Measurements from ENCODE around the gene TECTB. TPM values are rescaled to one million over a fixed set of nuclear protein-coding genes. Genes with fewer than 3 reads are reported as not detected.

Gene TECTB
- total RNA-seq, 4 donors from 2014 or later, result not detected

- no peaks in the 10 kb centered on the region for H3K27me3 ChIP-seq
- peaks cover 23 to 39% of the 10 kb centered on the region in 2 donors for H3K4me1 ChIP-seq
- H3K36me3 ChIP-seq, result no peaks in the 10 kb centered on the region
- no peak for TF ChIP-seq CTCF (IDR thresholded peaks at IDR 0.05 in 4 of 5, conservative IDR thresholded peaks at IDR 0.05 in 1 of 5)
- no peak for TF ChIP-seq POLR2A (IDR thresholded peaks at IDR 0.05)
- H3K27ac ChIP-seq, result peak overlapping the region in 2 of 4 donors; percentile 32 to 77
- intact Hi-C loops (cut with DNase I; ENCODE audit: low total_unique reads), result no loop called here
- H3K4me3 ChIP-seq, result no peak overlapping the region
- in situ Hi-C loops (cut with MboI; ENCODE audit: low sequenced_read_pairs in 4 of 4), result no loop called here
- DNase-seq (peak in 1 of 2 donors; percentile 4), ATAC-seq (peak in 1 of 2 donors; percentile 48)
- H3K9me3 ChIP-seq, result no peaks in the 10 kb centered on the region
Observed at GRCh38 chr10:112286837-112287818, 3.9 kb downstream of the TECTB start.

- TF ChIP-seq CTCF (IDR thresholded peaks at IDR 0.05 in 4 of 5, conservative IDR thresholded peaks at IDR 0.05 in 1 of 5), result no peak
- TF ChIP-seq POLR2A (IDR thresholded peaks at IDR 0.05), result no peak
- Histone ChIP-seq H3K36me3 (no peaks in the 10 kb centered on the region), H3K4me1 (peaks cover 23 to 39% of the 10 kb centered on the region in 2 donors), H3K9me3 (no peaks in the 10 kb centered on the region), H3K27ac (peak overlapping the region in 2 of 4 donors; percentile 32 to 77), H3K4me3 (no peak overlapping the region), H3K27me3 (no peaks in the 10 kb centered on the region)
- no peak for ATAC-seq
- no peak for DNase-seq
- in situ Hi-C loops (cut with MboI; ENCODE audit: low sequenced_read_pairs in 4 of 4), result no loop called here
- intact Hi-C loops (cut with DNase I; ENCODE audit: low total_unique reads), result no loop called here
Observed at GRCh38 chr10:112287844-112288243, 4.6 kb downstream of the TECTB start.

- H3K36me3 ChIP-seq, result no peaks in the 10 kb centered on the region
- peak overlapping the region in 1 of 4 donors; percentile 77 for H3K27ac ChIP-seq
- no peaks in the 10 kb centered on the region for H3K9me3 ChIP-seq
- ATAC-seq (no peak), DNase-seq (no peak)
- H3K4me3 ChIP-seq, result no peak overlapping the region
- no peaks in the 10 kb centered on the region for H3K27me3 ChIP-seq
- TF ChIP-seq CTCF (IDR thresholded peaks at IDR 0.05 in 4 of 5, conservative IDR thresholded peaks at IDR 0.05 in 1 of 5) (no peak), POLR2A (IDR thresholded peaks at IDR 0.05) (no peak)
- intact Hi-C loops (cut with DNase I; ENCODE audit: low total_unique reads), result no loop called here
- peaks cover 23 to 39% of the 10 kb centered on the region in 2 donors for H3K4me1 ChIP-seq
- in situ Hi-C loops (cut with MboI; ENCODE audit: low sequenced_read_pairs in 4 of 4), result no loop called here
Observed at GRCh38 chr10:112288486-112288885, 5.3 kb downstream of the TECTB start.

- H3K27me3 ChIP-seq, result no peaks in the 10 kb centered on the region
- H3K9me3 ChIP-seq, result no peaks in the 10 kb centered on the region
- intact Hi-C loops (cut with DNase I; ENCODE audit: low total_unique reads) (no loop called here), in situ Hi-C loops (cut with MboI; ENCODE audit: low sequenced_read_pairs in 4 of 4) (no loop called here)
- H3K4me1 ChIP-seq, result peaks cover 23 to 39% of the 10 kb centered on the region in 2 donors
- H3K4me3 ChIP-seq, result no peak overlapping the region
- ATAC-seq, result peak; percentile 68
- no peaks in the 10 kb centered on the region for H3K36me3 ChIP-seq
- TF ChIP-seq POLR2A (IDR thresholded peaks at IDR 0.05) (no peak), CTCF (IDR thresholded peaks at IDR 0.05 in 4 of 5, conservative IDR thresholded peaks at IDR 0.05 in 1 of 5) (no peak)
- DNase-seq, result no peak
- peak overlapping the region; percentile 52 to 77 (median 60) for H3K27ac ChIP-seq
Observed at GRCh38 chr10:112289373-112290053, 6.3 kb downstream of the TECTB start.
